ENCODE results near the gene PLET1.

DNA sequence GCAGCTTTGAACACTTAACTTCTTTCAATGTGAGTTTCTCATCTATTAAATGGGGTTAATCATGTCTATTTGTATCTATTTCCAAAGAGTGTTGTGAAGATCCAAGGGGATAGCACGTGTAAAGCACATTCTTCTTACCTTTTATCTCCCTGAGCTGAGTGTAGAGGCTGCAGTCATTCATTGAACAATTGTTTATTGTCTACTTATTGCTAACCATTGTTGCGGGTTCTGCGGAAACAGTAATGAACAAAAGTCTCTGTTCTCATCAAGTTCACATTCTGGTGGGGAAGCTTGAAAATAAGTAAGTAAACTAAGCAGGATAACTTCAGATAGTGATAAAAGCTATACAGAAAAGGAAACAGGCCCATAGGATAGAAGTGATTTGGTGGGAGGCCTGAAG lies 27.4 kb upstream of the PLET1 start:
- no peak for TF ChIP-seq POLR2AphosphoS5 (IDR thresholded peaks at IDR 0.05; ENCODE audit: low read depth, low read length)
- TF ChIP-seq FOXP2 (optimal IDR thresholded peaks at IDR 0.05; ENCODE audit: borderline replicate concordance, extremely low read depth, extremely low read length, insufficient read depth) = no peak
- TF ChIP-seq TAF1 (IDR thresholded peaks at IDR 0.05; ENCODE audit: borderline replicate concordance, insufficient read depth, low read length) = no peak

Data from PFSK-1 (cell line).